Measurements from ENCODE around the gene TCF15.
"Not testable (repeated sequence)": the region's sequence is repeated elsewhere in the genome, so short reads cannot be mapped to it uniquely, and the experiment has no call there.

TCF15 gene

GRCh38 chr20:578940-579690 lies 31.0 kb downstream of the TCF15 start:
- not testable (repeated sequence) for DNase-seq (ENCODE audit: low read depth)

DNA sequence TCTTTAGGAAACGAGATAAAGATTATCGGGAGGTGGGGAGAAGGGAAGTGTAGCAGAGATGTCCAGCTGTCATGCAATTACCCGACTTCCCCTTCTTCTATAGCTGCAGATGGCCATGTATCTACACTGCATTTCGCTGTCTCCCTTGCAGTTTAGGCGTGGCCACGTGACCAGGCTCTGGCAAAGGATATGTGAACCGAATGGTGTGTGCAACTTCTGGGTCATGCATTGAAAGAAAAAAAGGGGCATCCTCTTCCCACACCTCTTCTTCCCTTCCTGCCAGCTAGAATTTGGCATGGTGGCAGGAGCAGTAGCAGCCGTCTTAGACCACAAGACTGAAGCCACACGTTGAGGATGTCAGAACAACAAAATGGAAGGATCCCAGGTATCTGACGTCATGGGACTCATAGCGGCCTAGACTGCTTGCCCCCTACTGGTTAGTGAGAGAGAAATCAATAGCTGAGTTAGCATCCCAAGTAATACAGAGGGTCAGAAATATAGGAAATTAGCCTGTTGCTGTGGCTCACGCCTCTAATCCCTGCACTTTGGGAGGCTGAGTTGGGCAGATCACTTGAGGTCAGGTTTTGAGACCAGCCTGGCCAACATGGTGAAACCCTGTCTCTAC lies 32.8 kb downstream of the TCF15 start:
- no peak for DNase-seq (ENCODE audit: low read depth)

- no peak for DNase-seq (ENCODE audit: low read depth)
Measured at GRCh38 chr20:576156-576555, 34.0 kb downstream of the TCF15 start.

DNA sequence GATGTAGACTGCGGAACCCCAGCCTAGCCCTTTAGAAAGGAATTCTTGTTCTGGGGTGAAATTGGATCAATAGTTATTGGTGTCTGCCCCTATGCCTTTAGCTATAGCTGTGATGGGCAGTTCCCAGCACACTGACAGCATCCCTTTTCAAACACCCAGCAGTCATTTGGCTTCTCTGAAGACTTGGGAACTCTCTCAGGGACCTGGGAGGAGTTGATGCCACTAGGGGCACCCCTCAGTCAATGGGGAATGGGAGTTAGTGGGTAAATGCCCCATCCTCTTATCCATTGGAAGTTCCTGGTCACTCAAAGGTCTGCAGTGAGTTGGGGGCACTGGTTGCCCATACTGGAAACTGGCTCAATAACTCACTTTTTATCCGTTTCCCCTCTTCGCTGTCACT lies 34.9 kb downstream of the TCF15 start:
- no peak for DNase-seq (ENCODE audit: low read depth)

GRCh38 chr20:574297-574942 lies 35.7 kb downstream of the TCF15 start:
- DNase-seq (ENCODE audit: low read depth), result no peak

DNA sequence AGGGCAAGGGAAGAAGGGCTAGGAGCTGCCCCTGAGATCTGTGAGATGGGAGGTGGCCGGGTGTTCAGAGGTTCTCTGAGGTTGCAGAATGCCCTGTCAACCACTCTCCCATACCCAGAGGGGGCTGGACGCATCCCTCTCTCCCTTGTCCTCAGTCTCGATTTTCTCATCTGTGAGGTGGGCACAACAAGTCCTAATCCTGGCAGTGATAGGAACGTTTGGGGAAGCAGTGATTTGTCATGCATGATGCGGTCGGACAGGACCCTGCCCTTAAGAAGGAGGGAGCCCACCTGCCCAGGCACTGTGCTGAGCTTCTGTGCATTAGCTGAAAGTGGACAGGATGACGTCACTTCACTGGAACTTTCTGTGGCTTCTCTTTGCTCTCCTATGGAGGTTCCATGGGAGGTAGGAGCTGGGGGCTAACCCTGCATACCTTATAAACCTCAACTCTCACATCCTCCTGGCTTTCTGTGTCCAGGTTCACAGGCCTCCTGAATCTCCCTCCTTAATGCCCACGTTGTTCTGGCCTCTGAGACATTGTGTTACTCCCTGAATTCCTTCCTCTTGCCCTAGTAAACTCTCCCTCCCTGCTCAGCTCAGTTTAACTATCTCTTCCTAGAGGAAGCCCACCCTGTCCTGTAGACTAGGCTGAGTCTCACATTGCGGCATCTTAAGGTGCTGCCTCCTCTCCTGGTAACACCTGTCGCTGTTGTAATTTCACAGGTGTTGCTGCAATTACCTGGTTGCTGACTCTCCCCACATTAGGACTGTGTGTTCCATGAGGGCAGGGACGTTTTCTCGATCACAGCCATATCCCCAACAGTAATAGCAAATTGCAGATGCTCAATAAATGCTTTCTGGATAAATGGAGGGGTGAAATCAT lies 36.5 kb downstream of the TCF15 start:
- no peak for DNase-seq (ENCODE audit: low read depth)

DNA sequence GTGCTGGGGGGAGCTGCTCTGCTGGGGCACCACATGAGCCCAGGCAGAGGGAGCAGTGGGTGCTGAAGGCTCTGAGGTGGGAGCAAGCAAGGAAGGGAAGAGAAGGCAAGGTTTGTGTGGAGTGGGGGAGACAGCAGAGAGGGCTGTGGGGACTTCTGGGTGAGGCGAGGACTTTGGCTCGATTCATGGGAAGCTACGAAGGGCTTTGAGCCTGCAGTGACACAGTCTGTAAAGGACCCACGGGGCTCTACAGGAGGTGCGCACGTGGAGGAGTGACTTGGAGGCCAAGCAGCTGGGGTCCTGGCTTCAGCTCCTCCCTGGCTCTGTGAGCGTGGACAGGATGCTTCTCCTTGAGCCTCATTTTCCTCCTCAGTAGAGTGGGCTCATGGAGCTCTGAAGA lies 37.4 kb downstream of the TCF15 start:
- DNase-seq (ENCODE audit: low read depth), result no peak

GRCh38 chr20:571754-572441 lies 38.2 kb downstream of the TCF15 start:
- DNase-seq (ENCODE audit: low read depth), result no peak

DNA sequence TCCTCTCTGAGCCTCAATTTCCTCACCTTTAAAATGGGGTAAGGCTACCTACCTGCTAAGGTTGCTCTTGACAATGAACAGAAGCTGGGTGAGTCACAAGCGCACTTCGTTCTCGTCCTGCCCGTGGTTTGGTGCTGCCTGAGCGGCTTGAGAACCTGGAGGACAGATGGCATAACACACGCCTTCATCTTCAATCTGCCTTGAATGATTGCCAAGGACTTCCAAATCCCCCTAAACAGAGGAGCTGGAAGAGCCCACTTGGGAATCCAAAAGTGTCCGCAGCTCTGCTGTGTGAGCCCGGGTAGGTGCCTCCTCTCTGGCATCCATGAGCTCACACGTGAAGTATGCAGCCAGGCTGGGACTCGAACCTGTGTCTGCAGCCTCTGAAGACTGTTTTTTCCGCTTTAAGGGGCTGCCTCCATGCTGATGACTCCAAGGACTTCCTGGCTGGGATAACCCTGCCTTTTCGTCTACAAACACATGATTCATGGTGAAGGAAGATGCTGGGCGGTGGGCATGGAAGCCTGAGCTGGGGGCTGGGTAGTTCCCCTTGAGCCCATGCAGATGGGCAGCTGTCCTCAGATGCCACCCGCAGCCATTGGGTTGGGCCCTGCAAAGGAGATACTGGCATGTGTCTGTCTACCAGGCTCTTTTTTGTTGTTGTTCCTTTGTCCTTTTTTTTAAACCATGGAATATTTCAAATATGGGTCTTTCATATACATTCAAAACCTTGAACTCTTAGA lies 41.3 kb downstream of the TCF15 start:
- no peak for DNase-seq (ENCODE audit: low read depth)

GRCh38 chr20:568097-568652 lies 41.9 kb downstream of the TCF15 start:
- no peak for DNase-seq (ENCODE audit: low read depth)

GRCh38 chr20:564192-564591 lies 45.9 kb downstream of the TCF15 start:
- no peak for DNase-seq (ENCODE audit: low read depth)

GRCh38 chr20:563187-563586 lies 46.9 kb downstream of the TCF15 start:
- no peak for DNase-seq (ENCODE audit: low read depth)

- DNase-seq (ENCODE audit: low read depth), result no peak
Measured at GRCh38 chr20:562232-562897, 47.7 kb downstream of the TCF15 start.

- DNase-seq (ENCODE audit: low read depth), result no peak
Measured at GRCh38 chr20:561437-562231, 48.5 kb downstream of the TCF15 start.

GRCh38 chr20:560680-561079 lies 49.4 kb downstream of the TCF15 start:
- DNase-seq (ENCODE audit: low read depth), result no peak

GRCh38 chr20:558117-558516 lies 52.0 kb downstream of the TCF15 start:
- no peak for DNase-seq (ENCODE audit: low read depth)

DNA sequence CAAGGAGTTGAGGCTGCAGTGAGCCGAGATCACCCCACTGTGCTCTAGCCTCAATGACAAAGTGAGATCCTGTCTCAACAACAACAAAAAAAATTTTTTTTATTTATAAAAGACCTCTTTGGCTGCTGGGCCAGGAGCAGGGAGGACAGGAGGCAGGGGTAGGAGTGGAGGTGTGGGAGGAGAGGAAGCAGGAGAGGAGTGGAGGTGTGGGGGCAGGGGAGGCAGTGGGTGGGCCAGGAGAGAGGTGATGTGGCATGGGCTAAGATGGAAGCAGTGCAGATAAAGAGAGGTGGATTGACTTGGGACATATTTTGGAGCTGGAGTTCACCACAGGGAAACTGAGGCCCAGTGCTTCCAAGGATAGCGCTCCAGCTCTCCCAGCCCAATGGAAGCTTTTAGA lies 53.1 kb downstream of the TCF15 start:
- no peak for DNase-seq (ENCODE audit: low read depth)

DNA sequence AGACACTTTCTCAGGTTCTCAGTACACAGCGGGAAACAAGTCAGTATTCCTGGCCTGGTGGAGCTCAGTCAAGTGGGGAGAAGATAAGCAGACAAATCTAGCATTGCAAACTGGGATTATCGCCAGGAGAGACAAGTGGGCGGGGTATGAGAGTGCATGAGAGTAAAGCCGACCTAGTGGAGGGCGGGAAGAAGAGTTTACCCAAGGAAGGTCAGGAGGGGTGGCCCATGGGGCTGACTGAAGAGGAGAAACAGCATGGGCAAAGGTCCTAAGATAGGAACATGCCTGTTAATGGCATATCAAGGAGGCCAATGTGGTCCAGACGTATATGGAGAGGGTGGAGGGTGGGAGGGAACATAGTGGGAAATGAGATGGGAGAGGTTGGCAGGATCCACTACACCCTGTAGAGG lies 54.1 kb downstream of the TCF15 start:
- no peak for DNase-seq (ENCODE audit: low read depth)
